ENCODE results near the gene PVRIG. TPM values are rescaled to one million over a fixed set of nuclear protein-coding genes. Genes with fewer than 3 reads are reported as not detected.
A peak's percentile ranks its signal among the peaks of the same experiment; 100 is the strongest.
"Not testable (repeated sequence)": the region's sequence is repeated elsewhere in the genome, so short reads cannot be mapped to it uniquely, and the experiment has no call there.

The PVRIG gene
- polyA plus RNA-seq, 1 donor: 9.1 TPM

DNA sequence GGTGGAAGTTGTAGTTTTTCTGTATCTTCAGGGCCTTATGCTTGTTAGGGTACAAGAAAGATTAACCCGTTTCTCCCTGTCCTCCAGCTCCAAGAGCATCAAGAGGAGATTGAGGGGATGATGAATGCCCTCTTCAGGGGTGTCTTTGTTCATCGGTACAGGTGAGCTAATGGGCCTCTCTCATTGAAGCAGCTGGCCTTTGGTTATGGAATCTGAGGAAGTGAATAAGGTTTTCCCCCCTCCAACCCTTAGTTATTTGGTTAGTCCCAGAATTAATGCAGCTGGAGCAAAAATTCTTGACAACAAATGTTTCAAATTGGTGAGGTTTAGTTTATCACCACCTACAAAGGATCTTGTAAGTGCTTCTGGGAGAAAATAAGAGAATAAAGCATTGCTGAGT, 24.5 kb upstream of the PVRIG start:
- DNase-seq (ENCODE audit: low read depth): no peak

- not testable (repeated sequence) for DNase-seq (ENCODE audit: low read depth)
These were observed 23.8 kb upstream of the PVRIG start for GRCh38 chr7:100195901-100196322.

DNA sequence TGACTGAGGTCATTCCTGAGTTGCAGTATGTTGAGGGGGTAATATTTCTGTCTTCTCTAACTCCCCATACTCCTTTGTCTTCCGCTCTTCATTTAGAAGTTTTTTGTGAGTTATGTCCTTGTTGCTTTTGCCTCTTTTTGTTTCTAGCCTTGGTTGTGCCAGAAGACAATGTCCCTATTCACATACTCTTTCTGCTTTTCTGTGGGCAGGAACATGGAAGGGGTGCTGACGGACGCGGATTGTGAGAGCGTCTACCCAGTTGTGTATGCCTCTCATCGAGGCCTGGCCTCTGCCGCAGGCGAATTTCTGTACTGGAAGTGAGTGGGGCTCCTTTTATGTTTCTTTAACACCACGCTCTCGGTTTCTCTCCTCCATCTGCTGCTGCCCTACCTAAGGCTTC, 21.5 kb upstream of the PVRIG start:
- no peak for DNase-seq (ENCODE audit: low read depth)

GRCh38 chr7:100200693-100201092, 19.1 kb upstream of the PVRIG start:
- DNase-seq (ENCODE audit: low read depth): no peak

DNA sequence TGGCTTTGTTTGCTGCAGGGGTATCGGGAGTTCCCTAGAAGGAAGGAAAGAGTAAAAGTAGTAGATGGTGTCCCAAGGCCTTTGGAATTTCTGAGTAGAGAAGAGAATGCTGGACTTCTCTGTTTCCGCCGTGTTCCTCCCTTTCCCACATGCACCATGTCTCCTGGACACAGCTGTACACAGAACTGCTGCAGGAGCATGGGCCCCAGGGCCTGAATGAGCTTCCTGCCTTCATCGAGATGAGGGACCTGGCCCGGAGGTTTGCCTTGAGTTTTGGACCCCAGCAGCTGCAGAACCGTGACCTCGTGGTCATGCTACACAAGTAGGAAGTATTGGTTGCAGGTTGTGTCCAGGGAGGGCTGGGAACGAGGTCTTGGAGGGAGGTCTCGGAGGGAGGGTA, 15.3 kb upstream of the PVRIG start:
- DNase-seq (ENCODE audit: low read depth): no peak

DNA sequence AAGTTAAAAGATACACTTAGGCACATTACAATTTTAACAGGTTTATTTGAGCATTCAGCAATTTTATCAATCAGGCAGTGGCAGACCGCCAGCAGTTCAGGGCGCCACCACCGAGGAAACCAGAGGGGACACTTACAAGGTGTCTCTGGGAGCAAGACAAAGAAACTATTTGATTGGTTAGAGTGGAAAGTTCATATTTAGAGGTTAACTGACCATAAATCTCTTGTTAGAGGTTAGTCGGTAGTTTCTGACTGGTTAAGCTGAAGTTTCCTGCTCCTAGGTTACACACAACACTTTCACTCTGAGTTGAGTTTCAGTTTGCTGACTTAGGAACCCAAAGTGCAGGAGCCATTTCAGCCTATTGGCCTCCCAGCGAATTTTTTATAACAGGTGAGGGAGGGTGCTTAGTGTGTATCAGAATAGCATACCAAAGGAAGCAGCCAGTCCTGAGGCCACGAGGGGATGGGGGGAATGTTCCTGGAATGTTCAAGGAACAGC, 10.8 kb upstream of the PVRIG start:
- no peak for DNase-seq (ENCODE audit: low read depth)

DNA sequence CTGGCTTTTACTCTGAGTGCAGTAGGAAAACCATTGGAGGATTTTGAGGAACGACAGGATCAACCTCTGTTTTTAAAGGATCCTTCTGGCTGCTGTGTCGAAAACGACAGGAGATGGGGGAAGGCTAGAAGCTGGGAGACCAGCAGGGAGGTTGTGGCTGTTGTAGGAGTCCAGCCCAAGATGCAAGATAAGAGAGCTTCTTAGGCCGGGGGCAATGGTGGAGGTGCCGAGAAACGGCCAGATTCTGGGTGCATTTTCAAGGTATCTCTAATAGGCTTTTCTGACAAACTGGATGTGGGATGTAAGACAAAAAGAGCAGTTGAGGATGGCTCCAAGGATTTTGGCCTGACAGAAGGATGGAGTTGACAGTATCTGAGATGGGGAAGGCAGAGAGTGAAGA, 10.3 kb upstream of the PVRIG start:
- DNase-seq (ENCODE audit: low read depth): no peak

- DNase-seq (ENCODE audit: low read depth): no peak
These were observed 8.9 kb upstream of the PVRIG start for GRCh38 chr7:100210805-100211204.

DNA sequence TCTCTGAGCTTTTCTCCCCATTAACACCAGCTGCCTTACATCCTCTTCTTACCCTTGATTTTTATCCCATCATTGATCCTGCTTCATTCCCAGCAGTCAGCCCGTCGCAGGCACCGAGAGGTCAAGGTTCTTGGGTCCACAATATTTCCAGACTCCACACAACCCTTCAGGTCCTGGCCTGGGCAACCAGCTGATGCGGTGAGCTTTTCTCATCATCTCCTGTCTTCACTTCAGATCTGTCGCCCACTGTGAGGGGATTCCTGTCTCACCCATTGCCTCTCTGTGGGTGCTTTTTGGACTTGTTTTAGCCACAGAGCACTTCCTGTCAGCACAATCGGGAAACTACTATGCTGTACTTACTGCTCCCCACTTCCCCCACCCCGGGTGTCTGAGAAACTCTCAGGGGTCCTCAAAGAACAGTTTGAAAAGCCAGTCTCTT, 8.4 kb upstream of the PVRIG start:
- DNase-seq (ENCODE audit: low read depth): no peak

- DNase-seq (ENCODE audit: low read depth): no peak
These were observed 7.0 kb upstream of the PVRIG start for GRCh38 chr7:100212631-100213286.

DNA sequence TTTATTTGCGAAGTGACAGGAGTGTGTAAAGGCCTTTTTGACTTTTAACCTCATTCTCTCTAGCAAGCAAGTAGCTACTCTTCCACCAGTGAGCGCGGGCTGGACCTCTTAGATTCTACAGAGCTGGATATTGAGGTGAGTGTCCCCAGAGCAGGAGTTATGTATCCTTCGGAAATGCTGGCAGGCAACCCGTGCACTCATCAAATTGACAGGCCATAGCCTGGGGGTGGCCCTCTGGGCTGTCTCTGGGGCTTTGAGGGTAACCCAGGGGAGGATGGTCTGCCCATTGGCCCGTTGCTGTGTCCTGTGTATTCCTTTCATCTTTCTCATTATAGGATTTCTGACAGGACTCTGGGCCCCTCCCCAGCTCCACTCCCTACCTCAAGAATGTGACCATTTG, 6.1 kb upstream of the PVRIG start:
- no peak for DNase-seq (ENCODE audit: low read depth)

DNA sequence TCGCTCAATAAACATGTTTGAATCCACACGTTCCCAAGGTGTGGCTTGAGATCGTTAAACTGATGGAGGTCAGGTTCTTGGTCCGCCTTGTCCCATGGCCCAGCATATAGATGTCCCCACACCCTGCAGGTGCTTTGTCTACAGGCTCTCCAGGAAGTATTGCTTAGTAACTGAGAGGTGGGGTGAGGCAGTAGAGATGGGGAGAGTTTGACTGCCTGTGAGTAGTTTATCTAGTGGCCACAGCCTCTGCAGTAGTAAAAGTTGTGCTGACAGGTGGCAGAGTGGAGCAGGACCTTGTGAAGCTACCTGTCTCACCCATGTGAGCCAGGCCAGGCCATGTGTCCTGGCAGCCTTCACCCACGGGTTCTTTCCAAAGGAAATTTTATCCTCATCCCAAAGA, 5.4 kb upstream of the PVRIG start:
- not testable (repeated sequence) for DNase-seq (ENCODE audit: low read depth)

- DNase-seq (ENCODE audit: low read depth): peak; percentile 94
These were observed 3.9 kb upstream of the PVRIG start for GRCh38 chr7:100215895-100216294.

DNA sequence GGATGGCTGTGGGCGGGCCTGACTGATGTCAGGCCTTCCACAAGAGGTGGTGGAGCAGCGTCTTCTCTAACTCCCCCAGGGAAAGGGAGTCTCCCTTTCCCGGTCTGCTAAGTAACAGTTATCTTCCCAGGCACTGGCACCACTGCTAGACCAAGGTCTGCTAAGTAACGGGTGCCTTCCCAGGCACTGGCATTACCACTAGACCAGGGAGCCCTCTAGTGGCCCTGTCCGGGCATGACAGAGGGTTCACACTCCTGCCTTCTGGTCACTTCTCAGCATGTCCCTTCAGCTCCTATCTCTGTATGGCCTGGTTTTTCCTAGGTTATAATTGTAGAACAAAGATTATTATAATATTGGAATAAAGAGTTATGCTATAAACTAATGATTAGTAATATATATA, 1.8 kb upstream of the PVRIG start:
- DNase-seq (ENCODE audit: low read depth): not testable (repeated sequence)

GRCh38 chr7:100219271-100219737, 445 bp upstream of the PVRIG start:
- DNase-seq (ENCODE audit: low read depth): no peak

DNA sequence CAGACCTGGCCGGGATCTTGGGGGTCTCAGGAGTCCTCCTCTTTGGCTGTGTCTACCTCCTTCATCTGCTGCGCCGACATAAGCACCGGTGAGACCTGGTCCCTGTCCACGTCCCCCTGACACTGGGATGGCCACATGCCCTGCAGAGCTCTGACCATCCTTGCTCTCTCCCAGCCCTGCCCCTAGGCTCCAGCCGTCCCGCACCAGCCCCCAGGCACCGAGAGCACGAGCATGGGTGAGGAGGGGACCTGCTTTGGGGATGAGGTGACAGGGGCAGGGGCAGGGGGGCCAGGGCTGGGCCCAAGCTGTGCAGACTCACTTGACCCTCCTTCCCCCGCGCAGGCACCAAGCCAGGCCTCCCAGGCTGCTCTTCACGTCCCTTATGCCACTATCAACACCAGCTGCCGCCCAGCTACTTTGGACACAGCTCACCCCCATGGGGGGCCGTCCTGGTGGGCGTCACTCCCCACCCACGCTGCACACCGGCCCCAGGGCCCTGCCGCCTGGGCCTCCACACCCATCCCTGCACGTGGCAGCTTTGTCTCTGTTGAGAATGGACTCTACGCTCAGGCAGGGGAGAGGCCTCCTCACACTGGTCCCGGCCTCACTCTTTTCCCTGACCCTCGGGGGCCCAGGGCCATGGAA, 959 bp downstream of the PVRIG start:
- DNase-seq (ENCODE audit: low read depth): no peak

GRCh38 chr7:100221231-100221718, 1.5 kb downstream of the PVRIG start:
- DNase-seq (ENCODE audit: low read depth): no peak

GRCh38 chr7:100221767-100222444, 2.2 kb downstream of the PVRIG start:
- DNase-seq (ENCODE audit: low read depth): no peak

- DNase-seq (ENCODE audit: low read depth): no peak
These were observed 2.8 kb downstream of the PVRIG start for GRCh38 chr7:100222445-100223132.

- DNase-seq (ENCODE audit: low read depth): not testable (repeated sequence)
These were observed 3.7 kb downstream of the PVRIG start for GRCh38 chr7:100223376-100223927.

DNA sequence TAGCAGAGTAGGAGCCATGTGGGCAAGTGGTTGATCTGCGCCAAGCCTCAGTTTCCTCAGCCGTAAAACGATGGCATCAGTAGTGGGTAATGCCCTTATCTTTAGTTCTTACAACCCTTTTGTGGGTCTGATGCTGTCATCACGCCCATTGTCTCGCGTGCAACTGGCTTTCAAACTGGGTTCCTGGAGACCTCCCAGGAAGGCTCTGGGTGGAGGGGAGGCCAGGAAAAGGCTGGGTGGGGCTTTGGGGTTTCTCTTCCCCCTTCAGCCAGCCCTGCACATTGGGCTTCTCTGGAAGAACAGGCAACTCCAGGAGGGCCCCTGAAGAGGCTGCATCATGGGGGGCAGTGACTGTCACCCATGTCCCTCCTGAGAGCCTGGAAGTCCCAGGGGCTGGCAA, 5.1 kb downstream of the PVRIG start:
- not testable (repeated sequence) for DNase-seq (ENCODE audit: low read depth)
